Colonic mucosa (tissue), 4 donors: ENCODE results near the gene PTMA. TPM values are rescaled to one million over a fixed set of nuclear protein-coding genes. Genes with fewer than 3 reads are reported as not detected.

Experiments
- DNase-seq: peaks from one replicate; pipeline ENCODE4 v3.0.0-alpha.2; 2020
- H3K27ac ChIP-seq: fragments of 200-600 bp; one replicate; pipeline ENCODE4 v1.8.0; 2021
- H3K27me3 ChIP-seq: fragments of 200-600 bp; one replicate; pipeline ENCODE4 v1.8.0; 2021
- H3K36me3 ChIP-seq: fragments of 200-600 bp; one replicate; pipeline ENCODE4 v1.8.0; 2021
- H3K4me1 ChIP-seq: fragments of 200-600 bp; one replicate; pipeline ENCODE4 v1.8.0; 2021; ENCODE audit warnings: mild to moderate bottlenecking
- H3K4me3 ChIP-seq: fragments of 200-600 bp; one replicate; pipeline ENCODE4 v1.8.0; 2021
- H3K9ac ChIP-seq, 2 donors: one replicate each; pipeline ENCODE4 v1.7.0; 2013; ENCODE audit warnings: control low read depth in 2 of 2, low read depth in 2 of 2, low read length in 2 of 2
- H3K9me3 ChIP-seq: fragments of 200-600 bp; one replicate; pipeline ENCODE4 v1.8.0; 2021
- CTCF ChIP-seq: fragments of 200-600 bp; IDR thresholded peaks from one replicate; pipeline ENCODE4 v1.8.0; 2022; ENCODE audit warnings: antibody characterized with exemption, mild to moderate bottlenecking
- intact Hi-C: fragments of 100-400 bp; cut with DNase I; formaldehyde crosslinking; loops from one replicate; pipeline ENCODE4 v1.14.1; 2022
- total RNA-seq, 2 donors: library from RNA; stranded (reverse); fragmentation: NEBNext Ultra II Directional in 1 of 2; extraction: Animal tissue kit (Norgen Biotek cat#: 25700) in 1 of 2; gene quantifications; one replicate each; pipeline ENCODE4 v1.2.1, GENCODE V29; 2021
- donor health status: healthy.
- donor health status: DM: no; HTN: no; CAD: no.
- donor health status: DM: no; HTN: no; CAD: no.

The PTMA gene
- total RNA-seq, 2 donors from 2014 or later, result 1,195 to 1,836 TPM

GRCh38 chr2:231679908-231680284, 28.4 kb upstream of the PTMA start:
- H3K4me1 ChIP-seq, result peaks cover 4% of the 10 kb centered on the region
- intact Hi-C loops, result no loop called here

GRCh38 chr2:231680285-231680991, 27.9 kb upstream of the PTMA start:
- intact Hi-C loops, result no loop called here
- no peaks in the 10 kb centered on the region for H3K27me3 ChIP-seq
- peak overlapping the region; percentile 44 for H3K4me3 ChIP-seq
- peak overlapping the region; percentile 78 for H3K27ac ChIP-seq
- H3K4me1 ChIP-seq, result no peaks in the 10 kb centered on the region
- peak; percentile 81 for DNase-seq
- H3K36me3 ChIP-seq, result no peaks in the 10 kb centered on the region
- no peak for TF ChIP-seq CTCF
- peak overlapping the region; percentile 71 to 94 for H3K9ac ChIP-seq
- no peaks in the 10 kb centered on the region for H3K9me3 ChIP-seq

More at GRCh38 chr2:231679908-231680284, 28.4 kb upstream of the PTMA start:
- Histone ChIP-seq H3K9me3 (no peaks in the 10 kb centered on the region), H3K4me3 (no peak overlapping the region), H3K27ac (peak overlapping the region; percentile 78), H3K9ac (peak overlapping the region in 1 of 2 donors; percentile 71), H3K36me3 (no peaks in the 10 kb centered on the region), H3K27me3 (no peaks in the 10 kb centered on the region)
- no peak for TF ChIP-seq CTCF
- no peak for DNase-seq

GRCh38 chr2:231680992-231681852, 27.1 kb upstream of the PTMA start:
- Histone ChIP-seq H3K9me3 (no peaks in the 10 kb centered on the region), H3K36me3 (no peaks in the 10 kb centered on the region), H3K27ac (peak overlapping the region; percentile 78), H3K4me1 (no peaks in the 10 kb centered on the region), H3K27me3 (no peaks in the 10 kb centered on the region), H3K4me3 (peak overlapping the region; percentile 44), H3K9ac (peak overlapping the region; percentile 78 to 94)
- no peak for TF ChIP-seq CTCF
- peak; percentile 81 for DNase-seq
- intact Hi-C loops, result no loop called here

GRCh38 chr2:231682603-231683291, 25.6 kb upstream of the PTMA start:
- intact Hi-C loops, result no loop called here
- H3K27ac ChIP-seq, result no peak overlapping the region
- H3K4me3 ChIP-seq, result no peak overlapping the region
- DNase-seq, result no peak
- H3K9me3 ChIP-seq, result no peaks in the 10 kb centered on the region
- TF ChIP-seq CTCF, result no peak
- H3K9ac ChIP-seq, result peak overlapping the region in 1 of 2 donors; percentile 26
- H3K36me3 ChIP-seq, result no peaks in the 10 kb centered on the region
- H3K4me1 ChIP-seq, result no peaks in the 10 kb centered on the region
- no peaks in the 10 kb centered on the region for H3K27me3 ChIP-seq
